WERI-Rb-1 (cell line): ENCODE measurements around the gene PDZRN4.

Experiments
- DNase-seq: peaks from one replicate; pipeline ENCODE4 v3.0.0-alpha.2; 2020
- H3K27ac ChIP-seq: fragments of 250-450 bp; sonication (Bioruptor Pico); 2 replicates; pipeline ENCODE4 v1.5.1; 2020; ENCODE audit warnings: mild to moderate bottlenecking, moderate library complexity
- H3K27me3 ChIP-seq: fragments of 250-450 bp; sonication (Bioruptor Pico); 2 replicates; pipeline ENCODE4 v1.5.1; 2021; ENCODE audit warnings: mild to moderate bottlenecking, low read depth, moderate library complexity; ENCODE audit not compliant: insufficient read depth, severe bottlenecking
- H3K36me3 ChIP-seq: fragments of 250-450 bp; sonication (Bioruptor Pico); 2 replicates; pipeline ENCODE4 v1.5.1; 2020; ENCODE audit warnings: mild to moderate bottlenecking, moderate library complexity
- H3K4me3 ChIP-seq: 2 replicates; pipeline ENCODE4 v1.5.1; 2011; ENCODE audit warnings: low read depth, mild to moderate bottlenecking, control low read depth, low read length
- H3K9me3 ChIP-seq: fragments of 250-450 bp; sonication (Bioruptor Pico); 2 replicates; pipeline ENCODE4 v1.5.1; 2021; ENCODE audit warnings: mild to moderate bottlenecking, moderate library complexity; ENCODE audit not compliant: severe bottlenecking
- TF ChIP-seq, protein P1 (sequence below): IDR thresholded peaks from 2 replicates; pipeline ENCODE4 v1.5.1; 2011; ENCODE audit warnings: low read depth, mild to moderate bottlenecking, control low read depth, inconsistent platforms, low read length

PDZRN4 gene

DNA sequence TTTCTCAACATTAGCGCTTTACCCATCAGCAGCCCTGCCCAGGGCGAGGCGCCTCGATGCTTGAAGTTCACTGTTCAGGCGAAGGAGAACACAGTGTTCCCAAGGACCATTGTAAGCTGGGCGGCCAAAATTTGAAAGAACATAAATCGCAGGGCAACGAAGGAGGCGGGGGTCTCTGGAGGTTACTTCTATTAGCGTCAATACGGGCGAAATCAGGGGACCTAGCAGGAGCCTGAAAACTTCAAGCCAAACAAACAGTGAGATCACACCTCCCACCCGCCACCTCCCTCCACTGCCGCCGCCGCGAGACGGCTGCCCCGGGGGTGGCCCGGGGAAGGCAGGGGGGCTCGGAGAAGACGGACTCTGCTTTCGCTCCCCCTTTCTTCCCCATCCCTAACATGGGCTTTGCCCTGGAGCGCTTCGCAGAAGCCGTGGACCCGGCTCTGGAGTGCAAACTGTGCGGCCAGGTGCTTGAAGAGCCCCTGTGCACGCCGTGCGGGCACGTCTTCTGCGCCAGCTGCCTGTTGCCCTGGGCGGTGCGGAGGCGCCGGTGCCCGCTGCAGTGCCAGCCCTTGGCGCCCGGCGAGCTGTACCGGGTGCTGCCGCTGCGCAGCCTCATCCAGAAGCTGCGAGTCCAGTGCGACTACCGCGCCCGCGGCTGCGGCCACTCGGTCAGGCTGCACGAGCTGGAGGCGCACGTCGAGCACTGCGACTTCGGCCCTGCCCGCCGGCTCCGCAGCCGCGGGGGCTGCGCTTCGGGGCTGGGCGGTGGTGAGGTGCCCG is at the start of gene PDZRN4:
Gene PDZRN4, plus strand, starts transcription at position 263 of the 783 bp plus-strand sequence.
- Histone ChIP-seq H3K27me3 (peaks cover 30% of the 10 kb centered on the region), H3K4me3 (peak within 1 kb of the TSS; percentile 42), H3K27ac (no peak within 1 kb of the TSS), H3K36me3 (no peaks in the 10 kb centered on the region), H3K9me3 (no peaks in the 10 kb centered on the region)
- peak; percentile 31 for DNase-seq
- TF ChIP-seq, protein P1, sequence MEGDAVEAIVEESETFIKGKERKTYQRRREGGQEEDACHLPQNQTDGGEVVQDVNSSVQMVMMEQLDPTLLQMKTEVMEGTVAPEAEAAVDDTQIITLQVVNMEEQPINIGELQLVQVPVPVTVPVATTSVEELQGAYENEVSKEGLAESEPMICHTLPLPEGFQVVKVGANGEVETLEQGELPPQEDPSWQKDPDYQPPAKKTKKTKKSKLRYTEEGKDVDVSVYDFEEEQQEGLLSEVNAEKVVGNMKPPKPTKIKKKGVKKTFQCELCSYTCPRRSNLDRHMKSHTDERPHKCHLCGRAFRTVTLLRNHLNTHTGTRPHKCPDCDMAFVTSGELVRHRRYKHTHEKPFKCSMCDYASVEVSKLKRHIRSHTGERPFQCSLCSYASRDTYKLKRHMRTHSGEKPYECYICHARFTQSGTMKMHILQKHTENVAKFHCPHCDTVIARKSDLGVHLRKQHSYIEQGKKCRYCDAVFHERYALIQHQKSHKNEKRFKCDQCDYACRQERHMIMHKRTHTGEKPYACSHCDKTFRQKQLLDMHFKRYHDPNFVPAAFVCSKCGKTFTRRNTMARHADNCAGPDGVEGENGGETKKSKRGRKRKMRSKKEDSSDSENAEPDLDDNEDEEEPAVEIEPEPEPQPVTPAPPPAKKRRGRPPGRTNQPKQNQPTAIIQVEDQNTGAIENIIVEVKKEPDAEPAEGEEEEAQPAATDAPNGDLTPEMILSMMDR = no peak

DNA sequence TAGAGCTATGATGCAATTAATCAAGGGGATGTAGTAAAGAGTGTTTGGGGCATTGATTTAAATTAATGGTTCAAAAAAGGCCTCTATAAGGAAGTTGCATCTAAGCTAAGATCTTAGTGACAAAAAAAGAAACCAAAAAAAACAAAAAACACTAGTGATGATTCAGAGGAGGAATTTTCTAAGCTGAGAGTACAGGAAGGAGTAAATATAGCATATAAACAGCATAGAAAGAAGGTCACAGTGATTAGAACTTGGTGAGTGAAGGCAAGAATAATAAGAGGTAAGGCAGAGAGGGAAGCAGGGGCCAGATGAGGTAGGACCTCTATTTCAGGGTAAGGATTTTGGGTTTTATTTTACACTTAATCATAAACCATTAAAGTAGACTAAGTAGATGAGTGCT is 48.0 kb upstream of the PDZRN4 start:
- Histone ChIP-seq H3K4me3 (no peak overlapping the region), H3K27me3 (no peaks in the 10 kb centered on the region), H3K36me3 (no peaks in the 10 kb centered on the region), H3K9me3 (no peaks in the 10 kb centered on the region), H3K27ac (no peak overlapping the region)
- TF ChIP-seq, protein P1 = no peak
- DNase-seq = no peak

DNA sequence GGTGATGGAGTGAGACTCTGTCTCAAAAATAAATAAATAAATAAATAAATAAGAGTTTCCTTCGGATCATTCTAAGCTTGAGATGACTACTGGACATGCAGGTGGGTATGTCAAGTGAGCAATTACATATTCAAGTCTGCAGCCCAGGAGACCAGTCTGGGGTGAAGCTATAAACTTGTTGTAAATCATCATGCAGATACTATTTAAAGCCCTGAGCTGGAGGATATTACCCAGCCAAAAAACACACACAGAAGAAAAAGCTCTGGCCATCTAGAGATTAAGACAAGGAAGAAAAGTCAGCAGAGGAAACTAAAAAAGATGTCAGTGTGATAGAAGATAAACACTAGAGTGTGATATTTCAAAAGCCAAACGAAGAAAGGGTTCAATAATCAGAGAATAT is 47.0 kb upstream of the PDZRN4 start:
- no peaks in the 10 kb centered on the region for H3K9me3 ChIP-seq
- no peak for DNase-seq
- H3K36me3 ChIP-seq = no peaks in the 10 kb centered on the region
- no peaks in the 10 kb centered on the region for H3K27me3 ChIP-seq
- TF ChIP-seq, protein P1 = no peak
- H3K4me3 ChIP-seq = no peak overlapping the region
- no peak overlapping the region for H3K27ac ChIP-seq

DNA sequence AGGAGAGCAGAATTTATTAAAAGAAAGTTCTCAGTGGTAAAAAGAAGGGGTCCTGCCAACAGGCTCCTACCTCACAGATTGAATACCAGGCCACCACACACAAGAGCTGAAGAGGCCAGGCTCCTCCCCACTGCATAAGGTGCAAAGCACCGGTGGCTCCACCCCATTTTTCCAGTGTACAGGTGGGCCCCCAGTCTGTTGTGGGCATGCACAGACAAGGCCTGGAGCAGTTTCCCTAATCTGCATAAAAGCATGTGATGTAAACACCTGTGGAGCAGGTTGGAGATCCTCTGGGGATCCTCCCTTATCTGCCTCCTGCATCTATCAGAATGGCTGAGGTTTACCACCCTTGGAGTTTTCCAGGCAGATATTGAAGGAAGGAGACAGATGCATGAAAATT is 45.7 kb upstream of the PDZRN4 start:
- Histone ChIP-seq H3K36me3 (no peaks in the 10 kb centered on the region), H3K27ac (no peak overlapping the region), H3K4me3 (no peak overlapping the region)

DNA sequence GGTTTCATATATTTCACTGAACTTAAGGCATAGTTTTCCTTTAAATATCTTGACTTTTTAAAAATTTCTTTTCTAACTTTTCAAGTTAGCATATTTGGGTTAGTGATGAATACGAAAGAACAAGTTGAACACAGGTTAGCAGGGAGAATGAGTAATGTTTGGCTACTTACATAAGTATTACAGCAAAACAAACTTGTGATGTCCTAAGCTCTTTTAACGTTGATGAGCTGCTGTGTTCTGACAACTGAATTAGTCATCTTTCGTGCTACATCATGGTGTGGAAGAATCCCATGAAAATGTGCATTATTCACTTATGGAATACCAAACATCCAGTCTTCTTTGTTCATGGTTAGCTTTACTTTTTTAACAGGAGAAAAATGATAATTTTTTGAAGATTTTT is 36.3 kb upstream of the PDZRN4 start:
- H3K4me3 ChIP-seq = no peak overlapping the region
- TF ChIP-seq, protein P1 = no peak
- no peaks in the 10 kb centered on the region for H3K27me3 ChIP-seq
- no peaks in the 10 kb centered on the region for H3K36me3 ChIP-seq
- no peak overlapping the region for H3K27ac ChIP-seq
- peaks cover 2% of the 10 kb centered on the region for H3K9me3 ChIP-seq
- no peak for DNase-seq

More for the DNA sequence above, 45.7 kb upstream of the PDZRN4 start:
- H3K27me3 ChIP-seq = no peaks in the 10 kb centered on the region
- no peaks in the 10 kb centered on the region for H3K9me3 ChIP-seq
- TF ChIP-seq, protein P1 = no peak
- DNase-seq = no peak

DNA sequence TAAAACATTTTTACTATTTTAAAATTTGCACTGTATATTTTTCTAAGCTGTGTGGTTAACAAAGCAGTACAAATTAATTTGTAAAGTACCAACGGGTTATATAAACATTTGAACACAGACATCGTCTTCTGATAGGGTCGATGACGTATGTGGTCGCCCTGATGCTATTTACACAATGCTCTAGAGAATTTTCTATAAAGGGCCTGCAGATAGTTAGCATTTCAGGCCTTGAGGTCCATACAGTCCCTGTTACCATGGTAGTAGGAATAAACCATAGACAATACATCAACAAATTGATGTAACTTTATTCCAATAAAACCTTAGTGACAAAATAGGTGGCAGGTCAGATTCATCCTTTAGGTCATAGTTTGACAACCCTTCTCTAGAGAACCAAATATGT is 25.7 kb upstream of the PDZRN4 start:
- Histone ChIP-seq H3K4me3 (no peak overlapping the region), H3K27me3 (no peaks in the 10 kb centered on the region), H3K27ac (no peak overlapping the region), H3K36me3 (no peaks in the 10 kb centered on the region), H3K9me3 (no peaks in the 10 kb centered on the region)
- TF ChIP-seq, protein P1 = no peak
- DNase-seq = no peak
